HCT116 (cell line): ENCODE results near the gene IKZF3. TPM values are rescaled to one million over a fixed set of nuclear protein-coding genes. Genes with fewer than 3 reads are reported as not detected.

ENCODE experiments used
- ATAC-seq: fragments of 200-7000 bp; cut with Tn5 transposase; 2 replicates; pipeline ENCODE4 v1.9.1; 2020; ENCODE audit warnings: mild to moderate bottlenecking, moderate library complexity
- BruUV-seq: library from RNA; stranded (reverse); fragments of 400-500 nt; replicated peaks from 2 replicates; lab custom pipeline; 2021; lab: Mats Ljungman, UMichigan
- CTCF ChIA-PET: fragments of 300-600 bp; sonication (Branson Sonifier 250); formaldehyde crosslinking; loops from one replicate; lab custom pipeline; 2021; ENCODE audit warnings: antibody characterized with exemption; lab: Charles Lee
- POLR2A ChIA-PET: fragments of 300-600, 350-600 bp; sonication (Branson Sonifier 250); formaldehyde crosslinking; loops from one replicate; lab custom pipeline; 2021; ENCODE audit warnings: antibody characterized with exemption; lab: Charles Lee
- RAD21 ChIA-PET, 2 experiments: fragments of 300-600 bp; sonication (Branson Sonifier 250); formaldehyde crosslinking; loops; one replicate each; lab custom pipeline; 2023; ENCODE audit warnings: low total read pairs in 2 of 2; ENCODE audit not compliant: uncharacterized antibody in 2 of 2, unreplicated experiment in 2 of 2, low non-redundant PET in 1 of 2; lab: Charles Lee
- DNase-seq: peaks from one replicate; pipeline ENCODE4 v3.0.0-alpha.2; 2010; ENCODE audit warnings: low read depth, low spot score
- H2AFZ ChIP-seq: fragments of 200-600 bp; shearing (Covaris generic), sonication (generic); 2 replicates; pipeline ENCODE4 v1.6.1; 2017; ENCODE audit warnings: low read depth, mixed run types, mixed read lengths, antibody characterized with exemption, low read length; ENCODE audit not compliant: poor library complexity, severe bottlenecking
- H3K27ac ChIP-seq: 2 replicates; pipeline ENCODE4 v1.5.1; 2012; ENCODE audit warnings: low read depth, low read length
- H3K27me3 ChIP-seq: fragments of 200-600 bp; sonication (generic); 2 replicates; pipeline ENCODE4 v1.6.1; 2016; ENCODE audit warnings: mixed run types, low read length, mixed read lengths; ENCODE audit not compliant: insufficient read depth
- H3K36me3 ChIP-seq, 2 experiments: fragments of 200-500 bp in 1 of 2; fragments of 200-600 bp in 1 of 2; sonication (Bioruptor generic) in 1 of 2; sonication (generic) in 1 of 2; 2 replicates each; pipeline versions ENCODE4 v1.5.1 to v1.6.1; 2014 to 2016; ENCODE audit warnings: low read length in 2 of 2, inconsistent platforms in 1 of 2, mixed read lengths in 1 of 2, mixed run types in 1 of 2; ENCODE audit not compliant: insufficient read depth in 2 of 2, control insufficient read depth in 1 of 2
- H3K4me1 ChIP-seq, 2 experiments: fragments of 200-600 bp in 1 of 2; sonication (generic) in 1 of 2; 2 replicates each; pipeline versions ENCODE4 v1.5.1 to v1.6.1; 2012 to 2017; ENCODE audit warnings: low read length in 2 of 2, inconsistent platforms in 1 of 2, mild to moderate bottlenecking in 1 of 2, mixed read lengths in 1 of 2, mixed run types in 1 of 2, moderate library complexity in 1 of 2; ENCODE audit not compliant: insufficient read depth in 2 of 2, control insufficient read depth in 1 of 2
- H3K4me2 ChIP-seq: fragments of 200-600 bp; sonication (generic); 2 replicates; pipeline ENCODE4 v1.6.1; 2017; ENCODE audit warnings: mixed run types, low read length, mixed read lengths
- H3K4me3 ChIP-seq, 2 experiments: fragments of 200-600 bp in 1 of 2; sonication (generic) in 1 of 2; replicated peaks in 1 of 2; 2 replicates each; pipeline ENCODE4 v1.5.1; 2011 to 2016; ENCODE audit warnings: low read length in 2 of 2, control low read depth in 1 of 2, low read depth in 1 of 2, mild to moderate bottlenecking in 1 of 2, mixed read lengths in 1 of 2, mixed run types in 1 of 2
- H3K79me2 ChIP-seq: fragments of 200-600 bp; sonication (generic); 2 replicates; pipeline ENCODE4 v1.6.1; 2017; ENCODE audit warnings: mild to moderate bottlenecking, mixed run types, low read length, moderate library complexity, mixed read lengths; ENCODE audit not compliant: insufficient read depth
- H3K9ac ChIP-seq: fragments of 200-600 bp; sonication (generic); 2 replicates; pipeline ENCODE4 v1.6.1; 2016; ENCODE audit warnings: low read length, mixed read lengths
- H3K9me2 ChIP-seq: fragments of 200-600 bp; sonication (generic), shearing (Covaris generic); 2 replicates; pipeline ENCODE4 v1.6.1; 2017; ENCODE audit warnings: mixed run types, mild to moderate bottlenecking, moderate library complexity; ENCODE audit not compliant: insufficient read depth
- H3K9me3 ChIP-seq, 2 experiments: fragments of 200-500 bp in 1 of 2; fragments of 200-600 bp in 1 of 2; sonication (Bioruptor generic) in 1 of 2; sonication (generic) in 1 of 2; 2 replicates each; pipeline ENCODE4 v1.6.1; 2014 to 2017; ENCODE audit warnings: low read length in 2 of 2, mixed read lengths in 2 of 2, inconsistent platforms in 1 of 2, low read depth in 1 of 2, mild to moderate bottlenecking in 1 of 2, mixed run types in 1 of 2, moderate library complexity in 1 of 2; ENCODE audit not compliant: control insufficient read depth in 1 of 2, insufficient read depth in 1 of 2
- H4K20me1 ChIP-seq: fragments of 200-600 bp; sonication (generic), shearing (Covaris generic); 2 replicates; pipeline ENCODE4 v1.6.1; 2017; ENCODE audit warnings: mixed run types, mild to moderate bottlenecking, moderate library complexity; ENCODE audit not compliant: insufficient read depth
- ATF3 ChIP-seq: IDR thresholded peaks from 2 replicates; pipeline ENCODE4 v1.6.1; 2012
- CBX3 ChIP-seq: IDR thresholded peaks from 2 replicates; pipeline ENCODE4 v1.6.1; 2012; ENCODE audit warnings: low read depth
- ELF1 ChIP-seq: IDR thresholded peaks from 2 replicates; pipeline ENCODE4 v1.6.1; 2012; ENCODE audit warnings: low read depth, borderline replicate concordance
- EZH2phosphoT487 ChIP-seq: fragments of 200-600 bp; IDR thresholded peaks from 2 replicates; pipeline ENCODE4 v1.6.1; 2018; ENCODE audit warnings: antibody characterized with exemption, borderline replicate concordance
- POLR2A ChIP-seq: IDR thresholded peaks from 2 replicates; pipeline ENCODE4 v1.7.0; 2011; ENCODE audit warnings: borderline replicate concordance; ENCODE audit not compliant: insufficient read depth, insufficient read length; ENCODE audit errors: extremely low read depth
- RAD21 ChIP-seq: IDR thresholded peaks from 2 replicates; pipeline ENCODE4 v1.6.1; 2012; ENCODE audit warnings: low read depth, mild to moderate bottlenecking
- REST ChIP-seq: IDR thresholded peaks from 2 replicates; pipeline ENCODE4 v1.6.1; 2012; ENCODE audit warnings: low read depth
- ZNF274 ChIP-seq: fragments of 200-500 bp; sonication (Bioruptor generic); IDR thresholded peaks from 2 replicates; pipeline ENCODE4 v1.6.1; 2014; ENCODE audit warnings: mild to moderate bottlenecking, low read depth, low read length, inconsistent platforms
- intact Hi-C: fragments of 100-400 bp; cut with micrococcal nuclease; formaldehyde crosslinking; loops from 2 replicates; pipeline ENCODE4 v1.10.0; 2022
- total RNA-seq: library from RNA; stranded (reverse); gene quantifications from one replicate; pipeline ENCODE4 v1.2.1, GENCODE V29; 2021; ENCODE audit not compliant: unreplicated experiment

IKZF3 gene
- total RNA-seq, 1 experiment from 2014 or later = 0.30 TPM

- no peaks in the 10 kb centered on the region for H3K9me3 ChIP-seq
- DNase-seq = no peak
- no peak for TF ChIP-seq POLR2A
- no peak for TF ChIP-seq CBX3
- no peak for TF ChIP-seq ELF1
- no peak for TF ChIP-seq ATF3
- no peak for TF ChIP-seq ZNF274
- no peak for TF ChIP-seq REST
- no peak for TF ChIP-seq EZH2phosphoT487
- TF ChIP-seq RAD21 = no peak
- no peaks in the 10 kb centered on the region for H3K9me2 ChIP-seq
- H3K36me3 ChIP-seq = no peaks in the 10 kb centered on the region
- ChIA-PET POLR2A (no interaction called here), CTCF (no interaction called here), RAD21 (no interaction called here)
- no peak overlapping the region for H3K4me2 ChIP-seq
- no peak overlapping the region for H3K9ac ChIP-seq
- H3K4me3 ChIP-seq = no peak overlapping the region
- intact Hi-C loops = loop anchor here (5.0 kb wide), 1 partner anchor 112 kb away; the partner anchor contains the start of gene PSMD3
- no peaks in the 10 kb centered on the region for H4K20me1 ChIP-seq
- H3K4me1 ChIP-seq = no peaks in the 10 kb centered on the region
- no peaks in the 10 kb centered on the region for H3K79me2 ChIP-seq
- no peak overlapping the region for H3K27ac ChIP-seq
- no peak for ATAC-seq
- H2AFZ ChIP-seq = no peak overlapping the region
- no TSS peak for BruUV-seq
- H3K27me3 ChIP-seq = no peaks in the 10 kb centered on the region
Observed at GRCh38 chr17:39870776-39871175, 6.7 kb upstream of the IKZF3 start.
